Measurements from ENCODE around the gene NOL3. TPM values are rescaled to one million over a fixed set of nuclear protein-coding genes. Genes with fewer than 3 reads are reported as not detected.

The NOL3 gene
- total and polyA plus RNA-seq, 2 of the 13 experiments (the other 11 are each of a cell fraction or from before 2014, with no cell fraction given): 5.7 to 20.5 TPM

GRCh38 chr16:67150047-67150832 is 20.1 kb upstream of the NOL3 start (continued):
- TF ChIP-seq HNF1A (IDR thresholded peaks at IDR 0.05; ENCODE audit: low read depth) (no peak), HNF1A (CRISPR knock-in tag; IDR thresholded peaks at IDR 0.05; ENCODE audit: borderline replicate concordance) (0 out of 2 replicates have a peak, but pooled peaks have one; percentile 16), HNRNPLL (IDR thresholded peaks at IDR 0.05; ENCODE audit: low read depth, low read length, poor library complexity, severe bottlenecking) (peak; percentile 27), ZBED4 (CRISPR knock-in tag; IDR thresholded peaks at IDR 0.05; ENCODE audit: borderline replicate concordance) (no peak), PATZ1 (CRISPR knock-in tag; IDR thresholded peaks at IDR 0.05) (peak; percentile 91), PHF5A (CRISPR knock-in tag; IDR thresholded peaks at IDR 0.05; ENCODE audit: low read depth, unreplicated experiment) (no peak), ZNF629 (CRISPR knock-in tag; conservative IDR thresholded peaks at IDR 0.05) (no peak), DPF2 (CRISPR knock-in tag; IDR thresholded peaks at IDR 0.05; ENCODE audit: borderline replicate concordance, low read depth) (no peak), ZNF569 (CRISPR knock-in tag; IDR thresholded peaks at IDR 0.05; ENCODE audit: borderline replicate concordance) (no peak)
- TF ChIP-seq, protein P1, sequence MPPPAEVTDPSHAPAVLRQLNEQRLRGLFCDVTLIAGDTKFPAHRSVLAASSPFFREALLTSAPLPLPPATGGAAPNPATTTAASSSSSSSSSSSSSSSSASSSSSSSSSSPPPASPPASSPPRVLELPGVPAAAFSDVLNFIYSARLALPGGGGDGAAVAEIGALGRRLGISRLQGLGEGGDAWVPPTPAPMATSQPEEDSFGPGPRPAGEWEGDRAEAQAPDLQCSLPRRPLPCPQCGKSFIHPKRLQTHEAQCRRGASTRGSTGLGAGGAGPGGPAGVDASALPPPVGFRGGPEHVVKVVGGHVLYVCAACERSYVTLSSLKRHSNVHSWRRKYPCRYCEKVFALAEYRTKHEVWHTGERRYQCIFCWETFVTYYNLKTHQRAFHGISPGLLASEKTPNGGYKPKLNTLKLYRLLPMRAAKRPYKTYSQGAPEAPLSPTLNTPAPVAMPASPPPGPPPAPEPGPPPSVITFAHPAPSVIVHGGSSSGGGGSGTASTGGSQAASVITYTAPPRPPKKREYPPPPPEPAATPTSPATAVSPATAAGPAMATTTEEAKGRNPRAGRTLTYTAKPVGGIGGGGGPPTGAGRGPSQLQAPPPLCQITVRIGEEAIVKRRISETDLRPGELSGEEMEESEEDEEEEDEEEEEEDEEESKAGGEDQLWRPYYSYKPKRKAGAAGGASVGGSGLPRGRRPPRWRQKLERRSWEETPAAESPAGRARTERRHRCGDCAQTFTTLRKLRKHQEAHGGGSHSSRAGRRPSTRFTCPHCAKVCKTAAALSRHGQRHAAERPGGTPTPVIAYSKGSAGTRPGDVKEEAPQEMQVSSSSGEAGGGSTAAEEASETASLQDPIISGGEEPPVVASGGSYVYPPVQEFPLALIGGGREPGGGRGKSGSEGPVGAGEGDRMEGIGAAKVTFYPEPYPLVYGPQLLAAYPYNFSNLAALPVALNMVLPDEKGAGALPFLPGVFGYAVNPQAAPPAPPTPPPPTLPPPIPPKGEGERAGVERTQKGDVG (CRISPR knock-in tag; IDR thresholded peaks at IDR 0.05; ENCODE audit: borderline replicate concordance): no peak
